Astrocyte (in vitro differentiated cells and primary cell): Measurements from ENCODE around the gene SYT6.

Experiments used
- EZH2 ChIP-seq: IDR thresholded peaks from 2 replicates; pipeline ENCODE4 v1.6.1; 2012; ENCODE audit warnings: mild to moderate bottlenecking, low read length, inconsistent platforms; ENCODE audit not compliant: insufficient read depth
- TF ChIP-seq, protein P1 (sequence below): IDR thresholded peaks from 2 replicates; pipeline ENCODE4 v1.5.1; 2011; ENCODE audit warnings: low read depth, mild to moderate bottlenecking, inconsistent platforms, low read length, moderate library complexity; ENCODE audit not compliant: insufficient read depth

DNA sequence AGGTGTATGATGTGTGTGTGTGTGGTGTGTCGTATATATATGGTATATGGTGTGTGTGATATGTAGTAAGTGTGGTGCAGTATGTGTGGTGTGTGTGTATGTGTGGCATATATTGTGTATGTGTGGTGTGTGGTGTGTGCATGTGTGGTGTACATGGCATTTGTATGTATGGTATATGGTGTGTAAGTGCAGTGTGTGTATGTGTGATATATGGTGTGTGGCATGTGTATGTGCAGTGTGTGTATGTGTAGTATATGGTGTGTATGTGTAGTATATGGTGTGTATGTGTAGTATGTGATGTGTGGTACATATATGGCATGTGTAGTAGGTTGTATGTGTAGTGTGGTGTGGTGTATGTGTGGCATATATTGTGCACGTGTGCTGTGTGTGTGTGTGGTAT, 99.5 kb downstream of the SYT6 start:
- TF ChIP-seq, protein P1, sequence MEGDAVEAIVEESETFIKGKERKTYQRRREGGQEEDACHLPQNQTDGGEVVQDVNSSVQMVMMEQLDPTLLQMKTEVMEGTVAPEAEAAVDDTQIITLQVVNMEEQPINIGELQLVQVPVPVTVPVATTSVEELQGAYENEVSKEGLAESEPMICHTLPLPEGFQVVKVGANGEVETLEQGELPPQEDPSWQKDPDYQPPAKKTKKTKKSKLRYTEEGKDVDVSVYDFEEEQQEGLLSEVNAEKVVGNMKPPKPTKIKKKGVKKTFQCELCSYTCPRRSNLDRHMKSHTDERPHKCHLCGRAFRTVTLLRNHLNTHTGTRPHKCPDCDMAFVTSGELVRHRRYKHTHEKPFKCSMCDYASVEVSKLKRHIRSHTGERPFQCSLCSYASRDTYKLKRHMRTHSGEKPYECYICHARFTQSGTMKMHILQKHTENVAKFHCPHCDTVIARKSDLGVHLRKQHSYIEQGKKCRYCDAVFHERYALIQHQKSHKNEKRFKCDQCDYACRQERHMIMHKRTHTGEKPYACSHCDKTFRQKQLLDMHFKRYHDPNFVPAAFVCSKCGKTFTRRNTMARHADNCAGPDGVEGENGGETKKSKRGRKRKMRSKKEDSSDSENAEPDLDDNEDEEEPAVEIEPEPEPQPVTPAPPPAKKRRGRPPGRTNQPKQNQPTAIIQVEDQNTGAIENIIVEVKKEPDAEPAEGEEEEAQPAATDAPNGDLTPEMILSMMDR = no peak
- no peak for TF ChIP-seq EZH2
